Measurements from ENCODE around the gene ATXN7L3.

The ATXN7L3 gene

GRCh38 chr17:44233582-44233981 is 33.9 kb upstream of the ATXN7L3 start:
- no peak for TF ChIP-seq CTCF (IDR thresholded peaks at IDR 0.05; ENCODE audit: insufficient read depth, missing control alignments)
- FAIRE-seq (no peak), DNase-seq (ENCODE audit: insufficient read length, low spot score) (no peak)

- no peak for TF ChIP-seq CTCF (IDR thresholded peaks at IDR 0.05; ENCODE audit: insufficient read depth, missing control alignments)
- DNase-seq (ENCODE audit: insufficient read length, low spot score) (no peak), FAIRE-seq (no peak)
These were observed 32.4 kb upstream of the ATXN7L3 start for GRCh38 chr17:44232061-44232460.

- no peak for TF ChIP-seq CTCF (IDR thresholded peaks at IDR 0.05; ENCODE audit: insufficient read depth, missing control alignments)
- FAIRE-seq (no peak), DNase-seq (ENCODE audit: insufficient read length, low spot score) (no peak)
These were observed 30.5 kb upstream of the ATXN7L3 start for GRCh38 chr17:44230140-44230539.

GRCh38 chr17:44229090-44229489 is 29.4 kb upstream of the ATXN7L3 start:
- no peak for TF ChIP-seq CTCF (IDR thresholded peaks at IDR 0.05; ENCODE audit: insufficient read depth, missing control alignments)
- FAIRE-seq (no peak), DNase-seq (ENCODE audit: insufficient read length, low spot score) (no peak)

- FAIRE-seq (no peak), DNase-seq (ENCODE audit: insufficient read length, low spot score) (no peak)
- TF ChIP-seq CTCF (IDR thresholded peaks at IDR 0.05; ENCODE audit: insufficient read depth, missing control alignments) = no peak
These were observed 23.9 kb upstream of the ATXN7L3 start for GRCh38 chr17:44223541-44224071.

GRCh38 chr17:44222112-44222869 is 22.6 kb upstream of the ATXN7L3 start:
- no peak for TF ChIP-seq CTCF (IDR thresholded peaks at IDR 0.05; ENCODE audit: insufficient read depth, missing control alignments)
- no peak for FAIRE-seq
- DNase-seq (ENCODE audit: insufficient read length, low spot score) = no peak

GRCh38 chr17:44221862-44222111 is 22.1 kb upstream of the ATXN7L3 start:
- no peak for FAIRE-seq
- no peak for DNase-seq (ENCODE audit: insufficient read length, low spot score)
- no peak for TF ChIP-seq CTCF (IDR thresholded peaks at IDR 0.05; ENCODE audit: insufficient read depth, missing control alignments)
